Fibroblast of pulmonary artery (primary cell): ENCODE results near the gene MLF2.
"Not testable (repeated sequence)": the region's sequence is repeated elsewhere in the genome, so short reads cannot be mapped to it uniquely, and the experiment has no call there.

Source experiments
- DNase-seq: peaks from one replicate; pipeline ENCODE4 v3.0.0-alpha.2; 2010; ENCODE audit warnings: low read depth
- H3K4me3 ChIP-seq: replicated peaks from 2 replicates; pipeline ENCODE4 v1.5.1; 2011; ENCODE audit warnings: low read depth, mild to moderate bottlenecking, control low read depth, low read length, moderate library complexity
- TF ChIP-seq, protein P1 (sequence below): IDR thresholded peaks from 2 replicates; pipeline ENCODE4 v1.5.1; 2011; ENCODE audit warnings: mild to moderate bottlenecking, control low read depth, low read length, inconsistent platforms; ENCODE audit errors: missing control alignments

The MLF2 gene

DNA sequence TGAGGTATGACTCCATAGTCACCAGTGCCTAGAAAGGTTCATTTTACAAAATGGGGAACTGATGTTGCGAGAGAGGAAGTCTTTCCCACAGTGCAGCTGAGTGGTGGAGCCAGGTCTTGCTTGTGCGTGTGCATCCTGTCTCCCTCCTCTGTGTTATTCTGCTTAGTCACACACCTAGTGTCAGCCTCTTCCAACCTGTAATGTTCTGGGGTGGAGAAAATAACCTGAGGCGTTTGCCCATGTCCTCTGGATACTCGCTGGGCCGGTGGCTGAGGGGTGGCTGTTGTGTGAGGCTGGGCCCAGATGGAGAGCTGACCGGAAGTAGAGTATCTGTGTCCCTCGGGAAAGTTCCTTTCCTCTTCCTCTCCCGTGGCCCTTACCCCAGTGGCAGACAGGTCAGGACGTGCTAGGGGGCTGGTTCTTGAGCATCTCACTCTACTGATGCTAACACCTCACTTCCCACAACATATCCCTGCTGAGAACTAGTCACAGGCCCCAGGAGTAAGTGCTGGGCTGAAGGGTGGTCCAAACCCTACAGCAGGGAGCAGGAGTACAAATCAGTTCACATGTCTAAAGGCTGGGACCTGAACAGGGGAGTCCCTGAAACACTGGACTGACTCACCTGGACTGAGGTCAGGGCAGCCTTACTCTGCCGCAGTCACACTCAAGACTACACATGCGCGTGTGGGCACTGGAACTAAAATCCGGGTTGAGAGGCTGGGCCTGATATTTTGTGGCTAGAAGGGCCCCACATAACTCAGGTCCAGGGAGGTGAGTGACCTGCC lies 7.0 kb downstream of the MLF2 start:
- no peak for DNase-seq
- TF ChIP-seq, protein P1, sequence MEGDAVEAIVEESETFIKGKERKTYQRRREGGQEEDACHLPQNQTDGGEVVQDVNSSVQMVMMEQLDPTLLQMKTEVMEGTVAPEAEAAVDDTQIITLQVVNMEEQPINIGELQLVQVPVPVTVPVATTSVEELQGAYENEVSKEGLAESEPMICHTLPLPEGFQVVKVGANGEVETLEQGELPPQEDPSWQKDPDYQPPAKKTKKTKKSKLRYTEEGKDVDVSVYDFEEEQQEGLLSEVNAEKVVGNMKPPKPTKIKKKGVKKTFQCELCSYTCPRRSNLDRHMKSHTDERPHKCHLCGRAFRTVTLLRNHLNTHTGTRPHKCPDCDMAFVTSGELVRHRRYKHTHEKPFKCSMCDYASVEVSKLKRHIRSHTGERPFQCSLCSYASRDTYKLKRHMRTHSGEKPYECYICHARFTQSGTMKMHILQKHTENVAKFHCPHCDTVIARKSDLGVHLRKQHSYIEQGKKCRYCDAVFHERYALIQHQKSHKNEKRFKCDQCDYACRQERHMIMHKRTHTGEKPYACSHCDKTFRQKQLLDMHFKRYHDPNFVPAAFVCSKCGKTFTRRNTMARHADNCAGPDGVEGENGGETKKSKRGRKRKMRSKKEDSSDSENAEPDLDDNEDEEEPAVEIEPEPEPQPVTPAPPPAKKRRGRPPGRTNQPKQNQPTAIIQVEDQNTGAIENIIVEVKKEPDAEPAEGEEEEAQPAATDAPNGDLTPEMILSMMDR = no peak
- H3K4me3 ChIP-seq = no peak overlapping the region

DNA sequence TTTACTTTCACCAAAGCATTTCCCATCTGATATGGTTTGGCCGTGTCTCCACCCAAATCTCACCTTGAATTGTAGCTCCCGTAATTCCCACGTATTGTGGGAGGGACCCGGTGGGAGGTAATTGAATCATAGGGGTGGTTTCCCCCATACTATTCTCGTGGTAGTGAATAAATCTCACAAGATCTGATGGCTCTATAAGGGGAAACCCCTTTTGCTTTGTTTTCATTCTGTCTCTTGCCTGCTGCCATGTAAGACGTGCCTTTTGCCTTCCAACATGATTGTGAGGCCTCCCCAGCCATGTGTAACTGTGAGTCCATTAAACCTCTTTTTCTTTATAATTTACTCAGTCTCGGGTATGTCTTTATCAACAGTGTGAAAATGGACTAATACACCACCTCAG lies 9.6 kb downstream of the MLF2 start:
- DNase-seq, H3K4me3 ChIP-seq: not testable (repeated sequence)

DNA sequence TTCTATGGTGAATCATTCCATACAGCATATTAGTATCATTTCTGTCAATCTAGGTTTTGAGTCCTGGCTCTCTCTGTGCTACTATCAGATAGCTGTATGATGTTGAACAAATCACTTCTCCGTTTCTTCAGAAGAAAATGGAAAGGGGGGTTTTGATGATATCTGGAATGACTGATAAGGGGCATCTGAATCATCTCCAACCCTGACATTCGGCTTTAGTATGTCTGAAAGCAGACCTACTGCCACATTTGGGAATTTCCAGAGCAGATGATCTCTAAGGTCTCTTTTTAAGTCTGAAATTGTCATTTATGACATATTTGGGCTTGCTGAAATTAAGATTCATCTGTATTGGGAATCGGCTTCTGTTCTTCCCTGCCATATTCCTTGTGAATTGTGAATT lies 10.1 kb downstream of the MLF2 start:
- TF ChIP-seq, protein P1 = no peak
- no peak overlapping the region for H3K4me3 ChIP-seq
- no peak for DNase-seq

DNA sequence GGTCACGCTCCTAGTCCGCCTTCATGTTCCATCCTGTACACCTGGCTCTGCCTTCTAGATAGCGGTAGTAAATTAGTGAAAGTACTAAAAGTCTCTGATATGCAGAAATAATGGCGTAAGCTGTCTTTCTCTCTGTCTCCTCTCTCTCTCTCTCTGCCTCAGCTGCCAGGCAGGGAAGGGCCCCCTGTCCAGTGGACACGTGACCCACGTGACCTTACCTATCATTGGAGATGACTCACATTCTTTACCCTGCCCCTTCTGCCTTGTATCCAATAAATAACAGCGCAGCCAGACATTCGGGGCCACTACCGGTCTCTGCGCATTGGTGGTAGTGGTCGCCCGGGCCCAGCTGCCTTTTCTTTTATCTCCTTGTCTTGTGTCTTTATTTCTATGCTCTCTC lies 10.9 kb downstream of the MLF2 start:
- not testable (repeated sequence) for H3K4me3 ChIP-seq, DNase-seq

DNA sequence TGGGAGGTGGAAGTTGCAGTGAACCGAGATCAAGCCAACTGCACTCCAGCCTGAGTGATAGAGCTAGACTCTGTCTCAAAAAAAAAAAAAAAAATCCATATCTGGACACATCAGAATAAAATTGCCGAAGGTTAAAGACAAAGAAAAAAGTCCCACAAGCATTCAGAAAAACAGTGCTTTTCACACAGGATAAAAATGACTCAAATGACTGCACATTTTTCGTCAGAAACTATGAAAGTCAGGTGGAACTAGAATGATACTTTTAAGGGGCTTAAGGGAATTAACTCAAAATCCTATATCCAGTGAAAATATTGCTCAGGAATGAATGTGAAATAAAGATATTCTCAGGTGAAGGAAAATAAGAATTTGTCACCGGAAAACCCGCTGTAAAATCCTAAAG lies 16.2 kb downstream of the MLF2 start:
- TF ChIP-seq, protein P1 = no peak
- no peak overlapping the region for H3K4me3 ChIP-seq
- DNase-seq = no peak

DNA sequence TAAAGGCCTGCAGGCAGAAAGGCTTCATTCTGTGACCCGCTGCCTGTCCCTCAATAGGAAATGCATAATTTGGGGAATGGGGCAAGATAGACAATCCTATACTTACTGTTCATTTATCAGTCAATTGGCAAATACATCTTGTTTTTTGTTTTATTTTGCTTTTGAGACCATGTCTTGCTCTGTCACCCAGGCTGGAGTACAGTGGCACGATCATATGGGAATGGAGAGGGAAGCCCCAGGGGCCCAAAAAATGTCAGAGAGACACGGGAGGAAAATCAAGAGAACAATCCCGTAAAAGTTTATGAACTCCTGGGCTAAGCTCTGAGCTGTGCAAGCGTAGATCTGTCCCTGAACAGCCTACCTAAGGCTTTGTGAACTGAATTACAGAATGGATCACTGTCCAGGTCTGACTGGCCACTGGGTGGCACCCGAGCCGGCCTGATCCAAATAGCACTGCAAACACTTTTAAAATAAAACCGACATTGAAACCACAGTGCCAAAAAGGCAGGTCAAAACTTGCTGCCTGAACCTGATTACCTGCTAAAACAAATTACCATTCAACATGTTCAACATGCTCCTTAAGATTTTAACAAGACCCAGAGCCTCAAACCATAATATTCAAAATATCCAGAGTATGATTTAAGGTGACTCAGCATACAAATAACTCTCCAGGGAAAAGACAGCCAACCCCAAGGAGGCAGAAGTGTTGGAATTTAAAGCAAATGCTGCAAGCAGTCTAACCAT lies 17.3 kb downstream of the MLF2 start:
- DNase-seq = peak; percentile 69
- H3K4me3 ChIP-seq = no peak overlapping the region
- TF ChIP-seq, protein P1 = peak; percentile 77

DNA sequence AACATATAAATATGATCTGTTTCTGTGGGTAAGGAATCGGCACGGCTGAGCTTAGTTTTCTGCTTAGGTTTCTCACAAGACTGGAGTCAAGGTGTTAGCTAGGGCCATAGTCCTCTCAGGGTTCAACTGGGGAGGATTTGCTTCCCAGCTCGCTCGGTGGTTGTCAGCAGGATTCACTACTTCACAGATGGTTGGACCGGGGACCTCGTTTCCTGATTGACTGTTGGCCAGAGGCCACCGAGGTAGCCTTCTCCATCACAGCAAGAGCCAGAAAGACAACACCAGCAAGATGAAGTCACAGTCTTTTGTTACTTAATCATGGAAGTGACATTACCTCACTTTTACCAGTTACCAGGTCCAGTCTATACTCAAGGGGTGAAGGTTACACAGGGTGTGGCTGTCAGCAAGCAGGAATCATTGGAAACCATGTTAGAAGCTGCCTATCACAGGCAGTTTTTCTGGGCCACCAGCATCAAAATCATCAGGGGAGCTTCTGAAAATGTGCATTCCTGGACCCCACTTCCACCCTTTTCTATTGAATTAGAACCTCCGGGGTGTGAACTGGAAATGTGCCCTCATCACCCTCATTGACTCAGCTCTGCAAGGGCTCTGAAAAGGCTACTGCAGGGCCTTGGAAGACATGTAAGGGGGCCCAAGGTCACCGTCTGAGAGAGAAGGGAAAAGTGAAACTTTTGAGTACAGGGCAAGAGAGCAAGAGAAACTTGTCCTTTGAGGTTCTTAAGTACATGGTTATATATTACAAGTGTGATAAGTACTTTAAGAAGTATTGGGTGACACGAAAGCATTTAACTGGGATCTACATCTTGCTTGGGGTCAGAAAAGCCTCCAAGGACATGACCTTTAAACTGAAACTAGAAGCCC lies 18.2 kb downstream of the MLF2 start:
- no peak overlapping the region for H3K4me3 ChIP-seq
- TF ChIP-seq, protein P1 = no peak
- DNase-seq = no peak
